Hematopoietic multipotent progenitor cell treated with erythropoietin and hydrocortisone succinate and interleukin-3 and kit ligand, for 8 days (in vitro differentiated cells): ENCODE measurements around the gene FAM170B.
A peak's percentile ranks its signal among the peaks of the same experiment; 100 is the strongest.

ENCODE experiments used
- DNase-seq: peaks from one replicate; pipeline ENCODE4 v3.0.0-alpha.2; 2015

Gene FAM170B

DNA sequence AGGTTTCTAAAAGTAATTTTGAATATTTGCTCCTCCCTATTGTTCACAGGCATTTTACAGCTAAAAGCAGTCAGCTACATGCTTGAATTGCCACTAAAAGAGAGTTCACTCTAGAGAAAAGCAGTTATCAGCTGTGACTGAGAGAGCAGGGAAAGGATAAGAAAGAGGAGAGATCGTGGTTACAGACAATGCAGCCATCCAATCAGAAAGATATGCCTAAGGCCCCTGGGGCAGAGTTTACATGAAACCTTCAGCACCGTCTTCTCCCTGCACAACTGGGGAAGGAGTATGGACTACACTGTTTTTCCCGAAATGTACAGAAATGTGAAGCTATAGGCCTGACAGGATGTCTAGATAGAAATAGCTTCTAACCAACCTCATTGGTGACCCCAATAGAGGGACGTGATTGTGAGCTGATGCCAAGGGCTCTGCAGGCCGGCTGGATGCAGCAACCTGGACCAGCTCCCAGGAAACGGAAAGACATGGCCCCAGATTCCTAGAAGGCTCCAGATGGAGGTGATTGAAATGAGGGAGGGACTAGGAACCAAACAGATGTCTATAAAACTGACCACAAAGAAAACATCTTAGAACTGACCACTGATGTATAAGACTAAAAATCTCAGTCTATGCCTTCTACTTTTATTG is 15.3 kb downstream of the FAM170B start:
- no peak for DNase-seq

DNA sequence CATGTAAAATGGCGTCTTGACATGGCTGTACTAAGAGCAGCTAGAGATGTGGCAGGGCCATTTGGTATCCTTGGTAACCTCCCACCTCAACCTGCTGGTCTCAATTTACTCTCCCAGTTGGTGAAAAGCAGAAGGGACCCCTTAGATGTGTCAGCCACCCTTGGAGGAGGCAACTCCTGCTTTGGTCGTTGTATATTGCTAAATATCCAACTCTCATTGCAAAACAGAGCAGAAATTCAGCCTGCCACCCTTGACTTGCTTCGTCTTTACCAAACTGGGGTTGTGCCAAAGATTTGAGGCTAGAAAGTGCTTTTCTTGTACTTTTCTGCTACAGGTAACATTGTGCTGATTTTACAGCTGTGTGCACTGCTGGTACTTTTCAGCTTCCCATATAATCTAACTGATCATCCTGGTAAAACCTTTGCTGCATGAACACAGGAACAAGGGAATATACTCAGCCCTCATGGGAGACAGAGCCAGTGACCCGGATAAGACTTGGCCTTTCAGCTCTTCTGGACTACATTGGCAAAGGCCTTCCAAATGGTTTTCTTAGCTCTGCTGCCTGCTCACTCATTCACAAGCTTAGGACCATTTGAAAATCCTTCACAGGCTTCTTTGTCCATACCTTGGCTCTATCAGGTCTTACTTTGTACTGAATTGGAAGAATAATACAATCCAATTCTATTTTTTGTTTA is 16.3 kb downstream of the FAM170B start:
- DNase-seq, result no peak

DNA sequence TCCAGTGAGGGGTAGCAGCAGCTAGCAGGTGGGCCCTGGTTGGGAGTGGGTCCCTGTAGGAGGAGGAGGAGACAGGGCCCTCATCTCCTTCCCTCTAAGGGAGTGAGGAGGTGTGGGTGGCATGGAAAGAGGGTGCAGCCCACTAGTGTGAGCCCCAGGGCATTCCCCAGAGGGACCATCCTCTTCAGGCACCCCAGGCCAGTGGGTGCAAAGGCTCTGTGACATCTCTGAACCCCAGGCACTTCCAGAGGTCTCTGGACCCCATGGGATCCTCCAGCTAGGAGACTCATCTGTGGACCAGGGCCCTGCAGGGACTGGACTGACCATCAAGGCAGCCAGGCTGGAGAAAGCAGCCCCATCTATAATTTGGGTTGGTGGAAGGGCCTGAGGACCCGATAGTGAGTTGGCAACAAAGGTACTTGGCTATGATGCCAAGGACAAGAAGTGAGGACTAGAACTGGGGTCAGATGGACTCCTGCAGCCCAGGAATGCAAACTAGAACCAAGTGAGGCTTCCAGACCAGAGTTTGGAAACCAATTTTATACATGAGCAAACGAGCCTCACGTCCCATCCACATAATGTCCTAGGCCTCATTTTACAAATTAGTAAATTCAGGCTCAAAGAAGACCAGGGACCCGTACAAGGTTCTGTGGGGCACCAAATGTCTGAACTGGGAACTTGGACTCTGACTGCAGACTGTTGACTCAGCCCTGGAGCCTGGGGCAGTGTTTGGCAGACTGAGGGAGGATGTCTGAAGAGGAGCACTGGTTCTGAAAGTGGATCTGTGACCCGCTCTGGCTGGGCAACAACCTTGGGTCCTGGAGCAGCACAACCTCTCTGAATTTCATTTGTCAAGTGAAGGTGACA is 17.1 kb downstream of the FAM170B start:
- DNase-seq, result no peak

DNA sequence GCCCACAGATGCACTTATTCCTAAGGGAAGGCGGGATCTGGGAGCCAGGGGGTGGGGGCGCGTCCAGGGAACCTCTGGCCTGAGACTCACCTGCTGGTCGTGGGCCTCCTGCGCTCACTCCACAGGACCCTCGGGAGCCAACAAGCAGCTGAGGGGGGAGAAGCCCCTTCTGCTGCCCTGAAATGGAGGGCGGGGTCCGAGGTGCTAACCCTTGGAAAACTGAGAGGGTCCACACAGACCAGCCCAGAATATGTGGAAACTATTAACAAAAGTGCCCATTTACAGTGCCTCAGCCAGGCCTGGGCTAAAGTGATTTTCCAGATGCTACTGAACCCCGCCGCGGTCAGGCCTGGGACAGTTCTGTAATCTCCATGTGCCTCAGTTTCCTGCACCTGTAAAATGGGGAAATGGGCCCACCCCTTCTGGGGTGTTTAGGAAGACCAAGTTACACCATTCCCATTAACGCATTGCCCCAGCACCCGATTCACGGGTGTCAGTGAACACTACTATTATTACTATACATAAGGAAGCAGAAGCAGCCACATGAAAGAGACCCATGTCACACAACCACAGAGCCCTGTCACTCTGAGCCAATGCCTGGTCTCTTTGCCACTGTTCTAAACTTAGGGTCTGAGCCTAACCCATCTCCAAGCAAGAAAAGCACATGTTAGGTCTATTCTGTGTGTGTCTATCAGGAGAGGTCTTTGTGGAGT is 17.9 kb downstream of the FAM170B start:
- no peak for DNase-seq

DNA sequence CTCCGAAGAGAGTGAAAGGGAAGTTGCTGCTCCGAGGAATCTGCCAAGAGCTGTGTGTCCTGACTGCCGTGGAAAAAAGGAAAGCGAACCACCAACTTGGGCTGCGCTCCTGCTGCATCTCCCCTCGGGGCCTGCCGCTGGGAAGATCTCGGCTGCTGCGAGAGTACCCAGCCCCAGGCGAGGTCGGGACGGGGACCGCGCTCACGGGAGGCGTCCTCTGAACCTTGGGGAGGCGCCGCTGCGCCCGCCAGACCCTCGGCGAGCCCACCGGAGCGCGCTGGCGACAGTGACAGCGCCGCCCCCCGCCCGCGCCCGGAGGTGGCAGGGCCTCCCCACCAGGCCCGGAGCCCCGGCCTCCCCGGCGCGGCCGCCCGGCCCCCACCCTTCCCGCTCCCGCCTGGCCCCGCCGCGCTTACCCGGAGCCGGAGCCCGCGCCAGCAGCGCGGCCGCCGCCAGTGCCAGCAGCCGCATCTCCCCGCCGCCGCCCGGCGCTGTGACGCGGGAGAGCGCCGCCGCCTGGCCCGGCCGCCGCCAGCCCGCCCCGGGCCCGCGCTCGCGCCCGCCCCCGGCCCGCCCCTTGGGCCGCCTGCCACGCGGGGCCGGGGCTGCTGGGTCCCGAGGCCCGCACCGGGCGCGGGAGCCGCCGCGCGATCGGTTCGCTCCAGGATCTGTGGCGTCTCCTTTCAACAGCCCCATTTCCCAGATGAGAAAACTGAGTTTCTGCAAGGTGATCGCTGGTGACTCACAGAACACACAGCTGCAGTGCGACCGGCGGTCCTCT is 18.6 kb downstream of the FAM170B start, which contains the start of gene VSTM4:
Gene VSTM4, minus strand, starts transcription at position 508 of the 781 bp plus-strand sequence. Its CDS starts 37 bp downstream, at position 471.
- peak; percentile 2 for DNase-seq

DNA sequence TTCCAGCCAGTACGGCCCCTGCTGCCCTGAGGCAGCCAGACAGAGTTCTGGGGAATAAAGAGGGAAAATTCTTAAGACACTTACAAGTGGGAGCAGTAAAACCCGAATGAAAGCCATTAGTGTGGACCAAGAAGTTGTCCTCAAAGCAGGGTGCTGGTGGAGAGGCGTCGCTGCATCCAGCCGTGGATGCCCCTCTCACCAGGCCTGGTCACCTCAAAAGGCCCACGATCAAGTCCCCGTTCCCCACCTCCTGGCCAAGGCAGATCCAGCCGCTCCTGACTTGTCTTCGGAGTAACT is 19.2 kb downstream of the FAM170B start:
- DNase-seq, result no peak

DNA sequence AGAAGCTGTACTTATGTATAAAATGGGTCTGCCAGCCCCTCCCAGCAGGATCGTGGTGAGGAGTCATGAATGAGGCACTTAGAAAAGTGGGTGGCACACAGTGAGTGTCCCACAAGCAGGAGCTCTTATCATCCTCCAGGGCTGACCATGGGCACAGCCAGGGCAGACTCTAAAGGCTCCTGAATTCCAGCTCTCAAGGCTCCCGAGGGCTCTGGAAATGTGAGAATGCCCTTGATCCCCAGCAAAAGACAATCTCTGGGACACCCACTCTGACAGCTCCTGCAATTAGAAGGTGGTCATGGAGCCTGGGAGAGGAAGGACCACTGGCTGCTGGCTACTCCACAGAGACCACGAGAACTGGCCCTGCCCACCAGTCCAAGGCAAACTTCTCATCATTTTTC is 20.1 kb downstream of the FAM170B start:
- DNase-seq, result no peak

DNA sequence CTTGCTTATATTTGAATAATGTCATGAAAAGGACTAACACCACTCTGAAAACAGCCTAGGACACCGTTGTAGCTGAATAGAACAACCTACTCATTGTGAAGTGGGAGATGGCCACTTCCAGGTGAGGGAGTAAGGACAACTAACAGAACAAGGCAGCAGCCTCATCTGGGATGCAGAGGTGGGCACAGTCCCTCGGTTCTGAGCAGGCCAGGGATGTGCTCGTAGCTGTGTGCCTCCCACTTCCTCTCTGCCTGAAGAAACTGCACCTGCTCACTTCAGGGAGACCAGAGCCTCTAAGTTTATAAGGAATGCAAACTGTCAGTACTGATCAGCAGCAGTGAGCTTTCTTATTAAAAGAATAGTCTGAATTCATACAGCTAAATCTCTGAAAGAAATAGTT is 21.0 kb downstream of the FAM170B start:
- DNase-seq, result no peak

DNA sequence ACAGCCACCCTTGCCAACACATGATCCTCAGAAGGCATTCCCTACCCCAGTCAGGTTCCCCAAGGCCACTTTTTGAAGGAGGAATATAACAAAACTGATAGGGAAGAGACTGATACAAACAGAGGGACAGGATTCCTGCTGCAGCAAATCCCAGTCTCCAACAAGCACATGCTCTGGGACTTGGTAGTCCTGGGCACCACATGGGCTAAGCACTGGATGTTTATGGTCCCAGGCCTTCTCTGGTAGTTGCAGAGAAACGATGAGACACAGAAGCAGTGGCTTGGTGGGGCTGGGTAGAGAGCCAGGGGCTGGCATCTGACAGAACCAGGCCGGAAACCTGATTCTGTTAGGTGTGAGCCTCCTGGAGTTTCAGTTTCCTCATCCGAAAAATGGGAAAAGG is 21.7 kb downstream of the FAM170B start:
- no peak for DNase-seq

DNA sequence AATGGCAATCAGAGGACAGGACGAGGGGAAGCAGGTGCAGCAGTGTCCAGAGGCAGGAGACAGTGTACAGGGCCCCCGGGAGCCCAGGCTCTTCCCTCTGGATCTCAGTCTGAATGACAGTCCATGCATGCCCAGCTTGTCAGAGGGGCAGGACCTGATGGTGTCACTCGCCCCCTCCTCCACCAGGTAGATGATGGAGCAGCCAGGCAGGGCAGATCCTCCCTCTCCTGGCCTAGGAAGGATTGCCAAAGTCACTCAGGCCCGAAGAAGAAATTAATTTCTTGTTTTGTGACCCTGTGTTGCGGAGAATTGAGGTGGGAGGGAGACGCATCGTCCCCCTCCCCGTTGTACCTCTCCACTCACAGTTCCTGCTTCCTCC is 22.5 kb downstream of the FAM170B start:
- no peak for DNase-seq

DNA sequence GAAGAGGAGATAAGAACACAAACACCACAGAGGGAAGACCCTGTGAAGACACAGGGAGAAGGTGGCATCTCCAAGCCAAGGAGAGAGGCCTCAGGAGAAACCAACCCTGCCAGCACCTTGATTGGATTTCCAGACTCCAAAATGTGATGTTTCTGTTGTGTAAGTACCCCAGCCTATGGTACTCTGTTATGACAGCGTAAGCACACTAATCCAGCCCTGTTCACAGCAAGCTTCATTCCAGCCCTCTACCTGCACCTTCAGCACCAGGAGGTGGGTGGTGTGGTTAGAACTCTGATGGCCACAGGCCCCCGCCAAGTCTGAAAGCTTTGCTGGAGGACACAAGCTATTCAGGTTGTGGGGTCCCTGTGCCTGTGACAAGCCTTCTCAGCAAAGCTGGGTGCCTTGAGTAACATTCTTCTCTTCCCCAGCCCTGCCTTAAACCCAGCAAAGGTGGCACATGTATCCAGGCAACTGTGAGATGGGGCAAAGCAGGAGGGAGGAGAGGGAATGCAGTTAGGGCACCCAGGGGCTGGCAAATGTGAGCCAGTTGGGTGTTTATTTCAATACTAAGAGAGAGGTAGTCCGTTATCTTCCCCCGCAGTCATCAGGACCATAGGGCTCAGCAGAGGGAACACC is 23.0 kb downstream of the FAM170B start:
- no peak for DNase-seq

DNA sequence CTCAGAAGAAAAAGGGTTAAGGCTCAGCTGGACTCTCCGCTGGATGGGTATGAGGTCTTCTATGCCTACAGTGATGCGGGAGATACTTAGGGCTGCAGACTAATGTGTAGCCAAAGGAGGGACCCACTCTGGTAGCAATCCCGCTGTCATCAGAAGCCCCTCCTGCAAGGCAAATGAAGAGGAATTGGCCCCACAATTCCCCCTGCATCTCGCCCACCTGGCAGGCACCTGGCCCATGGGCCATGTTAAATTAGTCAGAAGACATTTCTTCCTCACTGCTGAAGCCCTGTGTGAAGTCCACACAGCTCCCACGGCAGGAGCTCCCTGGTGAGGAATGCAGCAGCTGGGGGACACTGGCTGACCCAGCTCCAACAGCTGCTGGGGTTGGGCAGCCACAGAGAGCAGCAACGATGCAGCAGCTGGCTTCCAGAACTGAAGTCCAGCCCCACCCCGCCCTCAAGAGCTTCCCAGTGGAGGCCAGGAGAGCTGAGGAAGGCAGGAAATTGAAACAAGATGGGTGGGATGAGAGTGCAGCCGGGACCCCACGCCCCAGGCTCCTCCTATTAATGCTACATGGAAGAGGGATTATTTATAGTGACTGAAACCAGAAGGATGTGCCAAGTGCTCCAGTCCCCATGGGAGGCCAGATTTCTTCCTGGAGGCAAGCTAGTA is 24.0 kb downstream of the FAM170B start:
- DNase-seq, result no peak

DNA sequence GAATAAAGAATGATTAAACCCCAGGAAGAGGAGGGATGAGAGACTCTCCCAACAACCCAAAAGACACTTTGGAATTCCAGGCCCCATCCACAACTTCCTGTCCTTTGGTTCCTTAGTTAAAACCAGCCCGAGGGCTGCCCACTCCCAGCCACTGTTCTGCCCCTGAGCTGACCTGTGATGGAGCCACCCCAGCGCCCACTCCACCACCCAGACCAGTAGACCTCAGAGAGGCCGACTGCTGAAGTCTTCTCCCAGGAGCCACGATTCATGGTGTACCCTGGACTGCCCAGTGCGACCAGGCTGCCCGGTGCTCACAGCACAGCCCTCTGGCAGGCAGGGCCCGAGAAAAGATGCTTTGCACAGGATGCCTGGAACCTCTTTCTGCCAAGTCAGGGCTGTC is 25.2 kb downstream of the FAM170B start:
- DNase-seq, result no peak

DNA sequence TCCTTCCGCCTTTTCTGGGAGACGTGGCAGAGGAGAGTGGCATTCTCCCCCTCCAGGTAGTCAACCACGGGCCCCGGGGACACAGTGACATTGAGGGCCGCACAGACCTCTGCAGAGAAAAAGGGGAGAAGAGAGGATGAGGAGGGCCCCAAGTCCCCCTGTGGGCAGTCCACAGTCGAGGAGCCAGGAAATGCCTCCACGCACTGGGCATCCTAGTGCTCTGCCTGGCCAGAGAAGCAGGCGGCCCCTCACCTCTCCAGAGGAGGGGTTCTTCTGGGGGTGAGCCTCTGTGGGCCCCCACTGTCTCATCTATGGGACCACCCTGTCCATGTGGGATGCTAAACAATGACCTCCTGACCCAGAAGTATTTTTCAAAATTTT is 25.9 kb downstream of the FAM170B start:
- DNase-seq, result no peak

DNA sequence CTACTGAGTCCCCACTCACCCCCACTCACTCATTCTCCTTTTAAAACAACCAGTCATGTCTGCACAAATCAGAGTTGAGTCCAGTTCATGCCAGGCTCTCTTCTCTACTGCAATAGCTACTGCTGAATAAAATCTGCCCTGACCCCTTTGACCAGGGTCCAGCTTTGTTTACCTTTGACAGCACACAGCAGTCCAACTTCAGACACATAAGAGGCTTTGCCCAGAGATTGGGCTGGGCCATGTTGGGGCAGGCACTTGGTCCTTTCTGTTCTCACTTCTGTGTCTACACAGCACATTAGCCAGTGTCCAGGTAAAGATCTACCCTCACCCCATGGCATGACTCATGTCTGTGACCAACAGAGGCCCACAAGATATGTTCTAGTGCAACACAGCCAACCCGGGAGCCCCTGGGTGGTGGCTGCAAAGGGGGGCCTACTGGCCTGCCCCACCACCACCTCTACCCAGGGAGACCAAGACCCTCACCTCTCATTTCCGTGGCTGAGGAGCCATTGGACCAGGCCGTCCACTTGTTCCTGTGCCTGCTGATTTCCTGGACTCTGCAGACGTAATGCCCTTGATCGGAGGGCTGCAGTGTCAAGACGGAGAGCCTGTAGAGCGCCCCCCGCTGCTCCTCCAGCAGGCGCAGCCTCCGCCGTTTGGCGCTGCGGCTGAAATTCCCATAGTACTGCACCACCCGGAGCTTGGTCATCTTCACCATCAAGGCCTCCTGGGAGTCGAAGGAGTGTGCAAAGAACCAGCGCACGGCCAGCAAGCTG is 26.5 kb downstream of the FAM170B start:
- DNase-seq, result no peak

DNA sequence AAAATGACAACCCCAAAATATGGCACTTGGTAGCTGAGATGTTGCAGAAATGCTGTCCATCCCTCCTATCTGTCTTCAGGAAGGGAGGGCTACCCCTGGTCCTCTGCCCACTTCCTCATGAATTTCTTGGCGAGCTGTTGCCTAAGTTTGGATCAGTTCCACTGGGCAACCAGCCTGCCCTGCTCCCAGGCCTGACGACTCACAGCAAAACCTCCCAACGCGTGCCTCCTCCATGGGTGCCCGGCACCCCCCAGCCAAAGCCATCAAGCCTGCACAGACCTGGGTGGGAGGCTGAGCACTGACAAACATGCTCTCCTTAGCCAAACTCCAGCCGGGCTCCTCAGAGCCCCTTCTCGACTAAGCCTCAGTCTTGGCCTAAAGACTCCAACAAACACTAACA is 27.4 kb downstream of the FAM170B start:
- DNase-seq, result no peak

DNA sequence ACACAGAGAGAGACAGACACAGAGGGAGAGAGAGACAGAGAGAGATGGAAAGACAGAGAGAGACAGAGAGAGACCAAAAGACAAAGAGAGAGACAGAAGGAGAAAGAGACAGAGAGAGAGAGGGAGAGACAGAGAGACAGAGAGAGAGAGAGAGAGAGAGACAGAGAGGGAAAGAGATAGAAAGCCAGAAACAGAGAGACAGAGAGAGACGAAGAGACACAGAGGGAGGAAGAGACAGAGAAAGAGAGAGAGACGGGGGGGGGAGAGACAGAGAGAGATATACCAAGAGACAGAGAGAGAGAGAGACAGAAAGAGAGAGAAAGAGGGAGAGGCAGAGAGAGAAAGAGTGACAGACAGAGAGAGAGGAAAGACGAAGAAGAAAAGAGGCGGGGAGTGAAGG is 28.7 kb downstream of the FAM170B start:
- DNase-seq, result no peak

DNA sequence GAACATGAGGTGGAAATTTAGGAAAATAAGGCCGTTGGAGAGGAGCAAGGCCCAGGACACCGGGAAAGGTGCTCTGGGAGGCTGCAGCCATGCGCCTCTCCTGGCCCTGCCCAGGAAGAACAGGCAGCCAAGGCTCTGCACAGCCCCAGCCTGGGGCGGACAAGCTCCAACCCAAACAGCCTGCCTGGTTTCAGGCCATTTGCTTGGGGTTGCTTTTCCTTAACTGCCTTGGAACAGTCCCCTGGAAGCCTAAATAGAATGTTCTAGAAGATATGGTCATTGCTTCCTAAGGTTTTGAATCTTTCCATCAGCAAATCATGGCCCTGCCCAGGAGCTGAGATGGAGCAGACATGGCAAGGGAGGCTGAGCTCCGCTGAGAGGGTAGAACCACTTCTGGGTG is 29.5 kb downstream of the FAM170B start:
- DNase-seq, result no peak

DNA sequence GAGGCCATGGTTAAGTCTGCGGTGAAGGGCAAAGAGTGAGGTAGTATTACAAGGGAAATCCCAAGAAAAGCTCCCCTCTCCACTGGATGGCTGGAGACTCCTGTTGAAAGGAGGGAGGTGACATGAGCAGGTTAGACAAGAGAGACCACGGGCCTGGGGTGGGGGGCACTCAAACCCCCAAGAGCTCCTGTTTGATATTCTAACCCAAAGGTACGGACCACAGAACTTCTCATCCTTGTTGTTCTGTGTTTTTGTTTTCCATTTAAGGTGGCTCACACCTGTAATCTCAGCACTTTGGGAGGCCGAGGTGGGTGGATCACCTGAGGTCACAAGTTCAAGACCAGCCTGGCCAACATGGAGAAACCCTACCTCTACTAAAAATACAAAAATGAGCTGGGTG is 30.1 kb downstream of the FAM170B start:
- no peak for DNase-seq

DNA sequence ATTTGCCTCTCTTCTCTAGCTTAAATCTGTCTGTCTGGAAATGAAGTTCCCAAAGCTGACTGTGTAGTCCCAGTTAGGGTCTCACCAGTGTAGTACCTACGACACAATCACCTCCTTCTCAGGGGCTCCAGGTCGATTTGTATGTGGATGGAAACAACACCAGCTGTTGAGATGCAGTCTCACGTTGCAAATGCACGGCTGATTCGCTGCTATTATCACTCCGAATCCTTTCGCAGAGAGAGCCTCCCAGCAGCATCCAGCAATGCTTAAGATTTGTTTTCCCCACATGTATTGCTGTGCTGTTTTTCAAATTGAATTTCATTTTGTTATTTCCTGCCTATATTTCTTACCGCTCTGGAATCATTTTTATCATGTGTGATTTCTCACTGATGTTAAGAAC is 34.8 kb downstream of the FAM170B start:
- no peak for DNase-seq
